Activated CD8-positive, alpha-beta memory T cell treated with anti-CD3 and anti-CD28 coated beads, Interleukin-2, amount 50 U/mL, for 4 hours (primary cell): ENCODE measurements around the gene CCBE1.
"Not testable (repeated sequence)": the region's sequence is repeated elsewhere in the genome, so short reads cannot be mapped to it uniquely, and the experiment has no call there.

ENCODE experiments used
- DNase-seq: peaks from one replicate; pipeline ENCODE4 v3.0.0-alpha.2; 2020

Gene CCBE1

GRCh38 chr18:59518705-59519104, 178.5 kb downstream of the CCBE1 start:
- DNase-seq, result no peak

GRCh38 chr18:59517446-59518165, 179.6 kb downstream of the CCBE1 start:
- DNase-seq, result no peak

GRCh38 chr18:59516356-59517155, 180.7 kb downstream of the CCBE1 start:
- DNase-seq, result no peak

GRCh38 chr18:59515956-59516355, 181.3 kb downstream of the CCBE1 start:
- DNase-seq, result not testable (repeated sequence)

- DNase-seq, result no peak
These were observed 182.1 kb downstream of the CCBE1 start for GRCh38 chr18:59515147-59515546.

GRCh38 chr18:59514203-59514602, 183.0 kb downstream of the CCBE1 start:
- DNase-seq, result no peak

GRCh38 chr18:59512025-59512755, 185.0 kb downstream of the CCBE1 start:
- no peak for DNase-seq

GRCh38 chr18:59509481-59510442, 187.5 kb downstream of the CCBE1 start:
- no peak for DNase-seq

- no peak for DNase-seq
These were observed 191.9 kb downstream of the CCBE1 start for GRCh38 chr18:59505356-59505755.

- no peak for DNase-seq
These were observed 194.7 kb downstream of the CCBE1 start for GRCh38 chr18:59502274-59503175.

GRCh38 chr18:59501920-59502273, 195.3 kb downstream of the CCBE1 start:
- DNase-seq, result no peak

- no peak for DNase-seq
These were observed 196.5 kb downstream of the CCBE1 start for GRCh38 chr18:59500765-59501164.

GRCh38 chr18:59498506-59499086, 198.6 kb downstream of the CCBE1 start:
- no peak for DNase-seq

- no peak for DNase-seq
These were observed 204.3 kb downstream of the CCBE1 start for GRCh38 chr18:59492756-59493421.

- DNase-seq, result no peak
These were observed 208.3 kb downstream of the CCBE1 start for GRCh38 chr18:59488899-59489298.

- no peak for DNase-seq
These were observed 211.8 kb downstream of the CCBE1 start for GRCh38 chr18:59485382-59485781.

- DNase-seq, result no peak
These were observed 212.5 kb downstream of the CCBE1 start for GRCh38 chr18:59484561-59485328.

GRCh38 chr18:59484131-59484530, 213.1 kb downstream of the CCBE1 start:
- DNase-seq, result no peak

GRCh38 chr18:59481436-59481835, 215.8 kb downstream of the CCBE1 start:
- no peak for DNase-seq

- DNase-seq, result no peak
These were observed 217.4 kb downstream of the CCBE1 start for GRCh38 chr18:59479776-59480175.
